Fibroblast of lung (primary cell): Measurements from ENCODE around the gene RAP1A. TPM values are rescaled to one million over a fixed set of nuclear protein-coding genes. Genes with fewer than 3 reads are reported as not detected.

Experiments
- DNase-seq, 2 donors: peaks; one replicate each; pipeline versions ENCODE4 v3.0.0 to v3.0.0-alpha.2; 2010; ENCODE audit warnings: low read depth in 2 of 2
- H2AFZ ChIP-seq: 2 replicates; pipeline ENCODE4 v1.5.1; 2012; ENCODE audit warnings: low read length, control low read depth, inconsistent platforms
- H3K27ac ChIP-seq: 2 replicates; pipeline ENCODE4 v1.5.1; 2011; ENCODE audit warnings: low read length, control low read depth; ENCODE audit not compliant: insufficient read depth
- H3K27me3 ChIP-seq: 2 replicates; pipeline ENCODE4 v1.5.1; 2011; ENCODE audit warnings: mild to moderate bottlenecking, low read length; ENCODE audit not compliant: control insufficient read depth, insufficient read depth
- H3K36me3 ChIP-seq: 2 replicates; pipeline ENCODE4 v1.5.1; 2011; ENCODE audit warnings: low read length; ENCODE audit not compliant: control insufficient read depth, insufficient read depth
- H3K4me1 ChIP-seq: 2 replicates; pipeline ENCODE4 v1.5.1; 2011; ENCODE audit warnings: low read length; ENCODE audit not compliant: control insufficient read depth, insufficient read depth; ENCODE audit errors: extremely low read depth
- H3K4me2 ChIP-seq: 2 replicates; pipeline ENCODE4 v1.5.1; 2011; ENCODE audit warnings: low read length, control low read depth; ENCODE audit not compliant: insufficient read depth; ENCODE audit errors: extremely low read depth
- H3K4me3 ChIP-seq, 4 experiments: fragments of 200-600 bp in 1 of 4; sonication (generic) in 1 of 4; replicated peaks in 1 of 4; 2 replicates each; pipeline ENCODE4 v1.5.1; 2011 to 2016; ENCODE audit warnings: low read length in 4 of 4, low read depth in 3 of 4, mild to moderate bottlenecking in 3 of 4, control low read depth in 2 of 4, inconsistent platforms in 1 of 4, mixed read lengths in 1 of 4; ENCODE audit not compliant: insufficient read depth in 1 of 4; ENCODE audit errors: control extremely low read depth in 1 of 4
- H3K79me2 ChIP-seq: 2 replicates; pipeline ENCODE4 v1.5.1; 2012; ENCODE audit warnings: mild to moderate bottlenecking, low read length, inconsistent platforms; ENCODE audit not compliant: control insufficient read depth, insufficient read depth
- H3K9ac ChIP-seq: 2 replicates; pipeline ENCODE4 v1.5.1; 2011; ENCODE audit warnings: mild to moderate bottlenecking, low read length, control low read depth; ENCODE audit not compliant: insufficient read depth
- H3K9me3 ChIP-seq: 2 replicates; pipeline ENCODE4 v1.5.1; 2012; ENCODE audit warnings: low read depth, low read length; ENCODE audit not compliant: control insufficient read depth, insufficient read depth
- H4K20me1 ChIP-seq: 2 replicates; pipeline ENCODE4 v1.5.1; 2011; ENCODE audit warnings: low read length; ENCODE audit not compliant: control insufficient read depth, insufficient read depth; ENCODE audit errors: extremely low read depth
- EZH2 ChIP-seq: IDR thresholded peaks from 2 replicates; pipeline ENCODE4 v1.5.1; 2012; ENCODE audit warnings: low read length, control low read depth, mild to moderate bottlenecking; ENCODE audit errors: missing control alignments
- polyA plus RNA-seq, 2 donors: library from polyadenylated mRNA; depleted of rRNA in 1 of 2; stranded (reverse) in 1 of 2; unstranded in 1 of 2; fragments of >200 nt; gene quantifications; 2 replicates each; pipeline ENCODE4 v1.2.1, GENCODE V29; 2011 to 2012; ENCODE audit warnings: missing spikeins in 1 of 2
- total RNA-seq: library from RNA; depleted of rRNA; stranded (reverse); fragments of >200 nt; gene quantifications from 2 replicates; pipeline ENCODE4 v1.2.1, GENCODE V29; 2014
- TF ChIP-seq, protein P1 (sequence below), 2 donors: IDR thresholded peaks in 1 of 2; conservative IDR thresholded peaks in 1 of 2; 1 replicate in 1 of 2; 2 replicates in 1 of 2; pipeline ENCODE4 v1.5.1; 2011 to 2012; ENCODE audit warnings: low read length in 2 of 2, control low read depth in 1 of 2, inconsistent platforms in 1 of 2, low read depth in 1 of 2, mild to moderate bottlenecking in 1 of 2

The RAP1A gene
- total and polyA plus RNA-seq, 2 donors (not counting 1 experiment from before 2014, with no cell fraction given) = 13.5 to 99.5 TPM

DNA sequence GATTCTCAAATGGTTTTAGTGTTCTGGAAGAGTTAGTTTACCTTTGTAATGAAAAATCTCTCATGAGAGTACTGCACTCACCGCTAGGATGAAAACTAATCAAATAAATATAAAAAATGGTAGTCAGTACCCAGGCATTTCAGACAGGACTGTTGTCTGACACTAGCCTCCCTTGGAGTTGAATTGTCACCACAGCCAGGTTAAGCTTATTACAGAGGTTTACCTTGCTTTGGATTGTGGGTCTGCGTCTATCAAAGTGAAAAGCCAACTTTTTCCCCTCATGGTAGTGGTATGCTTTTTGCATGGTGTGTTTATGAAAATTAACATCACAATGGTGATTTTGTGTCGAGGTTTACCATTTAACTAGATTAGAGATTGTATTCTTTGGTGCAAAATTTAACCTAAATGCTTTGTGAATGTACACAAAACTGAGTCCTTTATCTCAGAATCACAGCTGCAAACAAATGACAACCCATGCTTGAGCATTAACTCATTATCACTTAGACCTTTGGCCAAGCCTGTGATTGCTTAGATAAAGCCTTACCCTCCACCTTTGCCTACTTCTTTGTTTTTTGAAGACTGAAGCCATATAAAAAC lies 20.1 kb downstream of the RAP1A start:
- H3K4me3 ChIP-seq = no peak overlapping the region
- DNase-seq = no peak
- no peaks in the 10 kb centered on the region for H3K27me3 ChIP-seq
- no peaks in the 10 kb centered on the region for H3K4me1 ChIP-seq
- H3K27ac ChIP-seq = no peak overlapping the region
- no peak overlapping the region for H2AFZ ChIP-seq
- TF ChIP-seq EZH2 = no peak
- TF ChIP-seq, protein P1, sequence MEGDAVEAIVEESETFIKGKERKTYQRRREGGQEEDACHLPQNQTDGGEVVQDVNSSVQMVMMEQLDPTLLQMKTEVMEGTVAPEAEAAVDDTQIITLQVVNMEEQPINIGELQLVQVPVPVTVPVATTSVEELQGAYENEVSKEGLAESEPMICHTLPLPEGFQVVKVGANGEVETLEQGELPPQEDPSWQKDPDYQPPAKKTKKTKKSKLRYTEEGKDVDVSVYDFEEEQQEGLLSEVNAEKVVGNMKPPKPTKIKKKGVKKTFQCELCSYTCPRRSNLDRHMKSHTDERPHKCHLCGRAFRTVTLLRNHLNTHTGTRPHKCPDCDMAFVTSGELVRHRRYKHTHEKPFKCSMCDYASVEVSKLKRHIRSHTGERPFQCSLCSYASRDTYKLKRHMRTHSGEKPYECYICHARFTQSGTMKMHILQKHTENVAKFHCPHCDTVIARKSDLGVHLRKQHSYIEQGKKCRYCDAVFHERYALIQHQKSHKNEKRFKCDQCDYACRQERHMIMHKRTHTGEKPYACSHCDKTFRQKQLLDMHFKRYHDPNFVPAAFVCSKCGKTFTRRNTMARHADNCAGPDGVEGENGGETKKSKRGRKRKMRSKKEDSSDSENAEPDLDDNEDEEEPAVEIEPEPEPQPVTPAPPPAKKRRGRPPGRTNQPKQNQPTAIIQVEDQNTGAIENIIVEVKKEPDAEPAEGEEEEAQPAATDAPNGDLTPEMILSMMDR (conservative IDR thresholded peaks at IDR 0.05 in 1 of 2, IDR thresholded peaks at IDR 0.05 in 1 of 2; ENCODE audit: low read depth in 1 of 2, low read length in 2 of 2) = no peak
- no peaks in the 10 kb centered on the region for H3K36me3 ChIP-seq
- peaks cover 49% of the 10 kb centered on the region for H3K79me2 ChIP-seq
- H3K4me2 ChIP-seq = no peak overlapping the region
- no peaks in the 10 kb centered on the region for H3K9me3 ChIP-seq
- H4K20me1 ChIP-seq = no peaks in the 10 kb centered on the region
- no peak overlapping the region for H3K9ac ChIP-seq

DNA sequence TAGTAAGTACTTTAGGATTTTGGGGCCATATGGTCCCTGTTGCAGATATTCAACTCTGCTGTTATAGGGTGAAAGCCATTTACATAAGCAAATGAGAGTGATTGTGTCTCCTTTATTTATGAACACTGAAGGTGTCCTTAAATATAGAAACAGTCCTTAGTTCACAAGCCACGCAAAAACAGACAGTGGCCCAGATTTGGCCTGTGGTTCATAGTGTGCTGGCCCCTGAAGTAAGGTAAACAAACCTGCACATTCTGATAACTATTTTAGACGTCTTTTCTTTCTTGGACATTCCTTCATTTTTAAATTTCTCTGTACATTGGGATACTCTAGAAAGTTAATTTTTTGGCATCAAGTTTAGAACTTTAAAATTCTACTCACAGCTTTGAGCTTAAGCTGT lies 23.5 kb downstream of the RAP1A start:
- H3K9me3 ChIP-seq = no peaks in the 10 kb centered on the region
- no peaks in the 10 kb centered on the region for H4K20me1 ChIP-seq
- H3K36me3 ChIP-seq = no peaks in the 10 kb centered on the region
- H3K79me2 ChIP-seq = peaks cover 44% of the 10 kb centered on the region
- DNase-seq = no peak
- no peak overlapping the region for H3K4me2 ChIP-seq
- no peaks in the 10 kb centered on the region for H3K27me3 ChIP-seq
- H3K9ac ChIP-seq = no peak overlapping the region
- TF ChIP-seq, protein P1 (conservative IDR thresholded peaks at IDR 0.05 in 1 of 2, IDR thresholded peaks at IDR 0.05 in 1 of 2; ENCODE audit: low read depth in 1 of 2, low read length in 2 of 2) = no peak
- TF ChIP-seq EZH2 = no peak
- no peaks in the 10 kb centered on the region for H3K4me1 ChIP-seq
- no peak overlapping the region for H3K4me3 ChIP-seq
- H3K27ac ChIP-seq = no peak overlapping the region
- no peak overlapping the region for H2AFZ ChIP-seq

DNA sequence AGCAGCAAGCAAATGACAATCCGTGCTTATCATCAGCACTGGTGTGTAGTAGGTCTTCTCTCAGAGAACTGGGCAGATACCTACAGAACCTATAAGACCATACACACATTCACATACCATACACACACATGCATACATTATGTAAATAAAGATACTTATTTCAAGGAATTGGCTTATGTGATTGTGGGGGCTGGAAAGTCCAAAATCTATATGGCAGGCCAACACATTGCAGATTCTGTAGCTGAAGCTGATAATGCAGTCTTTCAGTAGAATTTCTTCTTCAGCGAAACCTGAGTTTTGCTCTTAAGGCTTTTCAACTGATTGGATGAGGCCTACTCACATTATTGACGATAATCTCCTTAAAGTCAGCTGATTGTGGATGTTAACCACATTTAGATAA lies 24.1 kb downstream of the RAP1A start:
- no peaks in the 10 kb centered on the region for H3K36me3 ChIP-seq
- TF ChIP-seq, protein P1 (conservative IDR thresholded peaks at IDR 0.05 in 1 of 2, IDR thresholded peaks at IDR 0.05 in 1 of 2; ENCODE audit: low read depth in 1 of 2, low read length in 2 of 2) = no peak
- no peak for TF ChIP-seq EZH2
- H3K9me3 ChIP-seq = no peaks in the 10 kb centered on the region
- H3K27ac ChIP-seq = no peak overlapping the region
- H2AFZ ChIP-seq = no peak overlapping the region
- H4K20me1 ChIP-seq = no peaks in the 10 kb centered on the region
- H3K27me3 ChIP-seq = no peaks in the 10 kb centered on the region
- DNase-seq = no peak
- no peaks in the 10 kb centered on the region for H3K4me1 ChIP-seq
- H3K4me3 ChIP-seq = no peak overlapping the region
- no peak overlapping the region for H3K4me2 ChIP-seq
- H3K79me2 ChIP-seq = peaks cover 46% of the 10 kb centered on the region
- H3K9ac ChIP-seq = no peak overlapping the region
